ENCODE results near the gene NPEPPS. TPM values are rescaled to one million over a fixed set of nuclear protein-coding genes. Genes with fewer than 3 reads are reported as not detected.
A peak's percentile ranks its signal among the peaks of the same experiment; 100 is the strongest.

Gene NPEPPS
- total RNA-seq, 1 experiment from 2014 or later, result 139 TPM

DNA sequence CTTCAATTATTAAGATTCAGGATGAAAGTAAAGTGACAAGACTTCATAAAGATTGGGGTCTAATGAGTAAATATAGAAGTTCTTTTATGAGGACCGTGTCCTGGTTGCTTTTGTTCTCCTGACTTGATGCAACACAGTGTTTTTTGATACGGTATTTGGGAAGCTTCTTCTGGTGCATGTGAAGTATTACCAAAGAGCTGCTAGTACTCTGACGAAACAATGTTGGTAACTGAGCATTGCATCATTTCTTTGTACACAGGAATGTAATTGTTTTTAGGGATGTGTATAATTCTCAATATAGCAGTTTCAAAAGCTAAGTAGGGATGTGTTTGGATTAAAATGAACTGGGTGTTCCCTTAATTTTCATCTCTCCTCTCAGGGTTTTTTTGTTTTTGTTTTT lies 134.7 kb downstream of the NPEPPS start:
- no peaks in the 10 kb centered on the region for H3K9me3 Mint-ChIP-seq (ENCODE audit: unreplicated experiment)
- H3K9me3 ChIP-seq, result no peaks in the 10 kb centered on the region
- H3K4me3 ChIP-seq (ENCODE audit: low read depth, low read length), result no peak overlapping the region
- TF ChIP-seq, protein P1, sequence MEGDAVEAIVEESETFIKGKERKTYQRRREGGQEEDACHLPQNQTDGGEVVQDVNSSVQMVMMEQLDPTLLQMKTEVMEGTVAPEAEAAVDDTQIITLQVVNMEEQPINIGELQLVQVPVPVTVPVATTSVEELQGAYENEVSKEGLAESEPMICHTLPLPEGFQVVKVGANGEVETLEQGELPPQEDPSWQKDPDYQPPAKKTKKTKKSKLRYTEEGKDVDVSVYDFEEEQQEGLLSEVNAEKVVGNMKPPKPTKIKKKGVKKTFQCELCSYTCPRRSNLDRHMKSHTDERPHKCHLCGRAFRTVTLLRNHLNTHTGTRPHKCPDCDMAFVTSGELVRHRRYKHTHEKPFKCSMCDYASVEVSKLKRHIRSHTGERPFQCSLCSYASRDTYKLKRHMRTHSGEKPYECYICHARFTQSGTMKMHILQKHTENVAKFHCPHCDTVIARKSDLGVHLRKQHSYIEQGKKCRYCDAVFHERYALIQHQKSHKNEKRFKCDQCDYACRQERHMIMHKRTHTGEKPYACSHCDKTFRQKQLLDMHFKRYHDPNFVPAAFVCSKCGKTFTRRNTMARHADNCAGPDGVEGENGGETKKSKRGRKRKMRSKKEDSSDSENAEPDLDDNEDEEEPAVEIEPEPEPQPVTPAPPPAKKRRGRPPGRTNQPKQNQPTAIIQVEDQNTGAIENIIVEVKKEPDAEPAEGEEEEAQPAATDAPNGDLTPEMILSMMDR (IDR thresholded peaks at IDR 0.05; ENCODE audit: insufficient read depth in 1 of 2, low read depth in 1 of 2, low read length in 1 of 2, severe bottlenecking in 1 of 2, unreplicated experiment in 1 of 2), result no peak
- BruUV-seq (replicated peaks), result no TSS peak
- H3K27me3 Mint-ChIP-seq (ENCODE audit: insufficient read depth, unreplicated experiment), result no peaks in the 10 kb centered on the region
- H3K27ac Mint-ChIP-seq (ENCODE audit: unreplicated experiment), result no peak overlapping the region
- POLR2A ChIA-PET, result interaction anchor here (0.6 to 1.0 kb wide), 3 partner anchors 8 to 90 kb away, joined by 3 to 16 read pairs (median 3); partner anchors contain the start of gene KPNB1
- H3K4me3 Mint-ChIP-seq (ENCODE audit: unreplicated experiment), result no peak overlapping the region
- intact Hi-C loops (cut with micrococcal nuclease; ENCODE audit: unreplicated experiment), result no loop called here
- H3K36me3 ChIP-seq (ENCODE audit: control insufficient read depth, insufficient read depth, low read length), result peaks cover 33% of the 10 kb centered on the region
- peaks cover 100% of the 10 kb centered on the region for H3K36me3 Mint-ChIP-seq (ENCODE audit: insufficient read depth, unreplicated experiment)
- CTCF ChIA-PET, result interaction anchor here (1.0 to 4.5 kb wide), 3 partner anchors 12 to 42 kb away, joined by 3 to 50 read pairs (median 5); partner anchors contain the start of gene KPNB1
- DNase-seq, result no peak
- H3K27me3 ChIP-seq (replicated peaks; ENCODE audit: control insufficient read depth, insufficient read depth, low read length), result no peaks in the 10 kb centered on the region
- no peaks in the 10 kb centered on the region for H3K4me1 Mint-ChIP-seq (ENCODE audit: low read depth, unreplicated experiment)
- H3K4me1 ChIP-seq, result no peaks in the 10 kb centered on the region

DNA sequence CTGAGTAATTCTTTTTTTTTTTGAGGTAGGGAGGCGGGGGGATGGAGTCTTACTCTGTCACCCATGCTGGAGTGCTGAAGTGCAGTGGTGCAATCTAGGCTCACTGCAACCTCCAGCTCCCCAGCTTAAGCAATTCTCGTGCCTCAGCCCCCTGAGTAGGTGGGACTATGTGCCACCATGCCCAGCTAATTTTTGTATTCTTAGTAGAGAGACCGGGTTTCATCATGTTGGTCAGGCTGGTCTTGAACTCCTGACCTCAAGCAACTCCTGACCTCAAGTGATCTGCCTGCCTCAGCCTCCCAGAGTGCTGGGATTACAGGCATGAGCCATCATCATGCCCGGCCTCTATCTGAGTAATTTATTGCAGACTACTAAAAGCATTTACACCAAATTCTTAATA lies 138.2 kb downstream of the NPEPPS start:
- H3K4me1 ChIP-seq, result no peaks in the 10 kb centered on the region
- H3K4me3 ChIP-seq (ENCODE audit: low read depth, low read length), result no peak overlapping the region
- TF ChIP-seq, protein P1 (IDR thresholded peaks at IDR 0.05; ENCODE audit: insufficient read depth in 1 of 2, low read depth in 1 of 2, low read length in 1 of 2, severe bottlenecking in 1 of 2, unreplicated experiment in 1 of 2), result no peak
- ChIA-PET POLR2A (no interaction called here), CTCF (no interaction called here)
- H3K27me3 ChIP-seq (replicated peaks; ENCODE audit: control insufficient read depth, insufficient read depth, low read length), result no peaks in the 10 kb centered on the region
- peaks cover 100% of the 10 kb centered on the region for H3K36me3 Mint-ChIP-seq (ENCODE audit: insufficient read depth, unreplicated experiment)
- H3K4me3 Mint-ChIP-seq (ENCODE audit: unreplicated experiment), result no peak overlapping the region
- no peaks in the 10 kb centered on the region for H3K4me1 Mint-ChIP-seq (ENCODE audit: low read depth, unreplicated experiment)
- no peaks in the 10 kb centered on the region for H3K27me3 Mint-ChIP-seq (ENCODE audit: insufficient read depth, unreplicated experiment)
- H3K27ac Mint-ChIP-seq (ENCODE audit: unreplicated experiment), result no peak overlapping the region
- H3K36me3 ChIP-seq (ENCODE audit: control insufficient read depth, insufficient read depth, low read length), result peaks cover 27% of the 10 kb centered on the region
- H3K9me3 Mint-ChIP-seq (ENCODE audit: unreplicated experiment), result no peaks in the 10 kb centered on the region
- no peaks in the 10 kb centered on the region for H3K9me3 ChIP-seq
- BruUV-seq (replicated peaks), result no TSS peak
- DNase-seq, result no peak
- intact Hi-C loops (cut with micrococcal nuclease; ENCODE audit: unreplicated experiment), result no loop called here

DNA sequence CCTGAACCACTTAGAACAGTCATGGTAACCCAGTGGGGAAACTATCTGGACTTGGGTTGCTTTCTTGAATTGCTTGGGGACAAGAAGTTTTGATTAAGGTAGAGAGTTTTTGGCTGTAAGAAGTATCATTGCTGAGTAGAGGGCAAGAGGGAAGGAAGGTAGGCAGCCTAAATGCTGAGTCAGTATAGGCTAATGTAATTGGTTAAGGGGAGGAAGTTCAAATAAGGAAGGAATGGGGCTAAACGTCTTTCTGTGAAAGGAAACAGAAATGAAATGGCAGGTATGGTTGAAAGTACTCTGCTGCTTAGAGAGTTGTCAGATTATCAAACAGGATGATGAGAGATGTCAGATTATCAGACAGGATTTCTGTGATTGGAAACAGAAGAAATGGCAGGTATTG lies 139.2 kb downstream of the NPEPPS start:
- Histone ChIP-seq H3K4me3 (ENCODE audit: low read depth, low read length) (no peak overlapping the region), H3K4me1 (no peaks in the 10 kb centered on the region), H3K27me3 (replicated peaks; ENCODE audit: control insufficient read depth, insufficient read depth, low read length) (no peaks in the 10 kb centered on the region), H3K36me3 (ENCODE audit: control insufficient read depth, insufficient read depth, low read length) (peaks cover 27% of the 10 kb centered on the region), H3K9me3 (no peaks in the 10 kb centered on the region)
- no peak for DNase-seq
- no peak overlapping the region for H3K4me3 Mint-ChIP-seq (ENCODE audit: unreplicated experiment)
- no peaks in the 10 kb centered on the region for H3K9me3 Mint-ChIP-seq (ENCODE audit: unreplicated experiment)
- H3K4me1 Mint-ChIP-seq (ENCODE audit: low read depth, unreplicated experiment), result no peaks in the 10 kb centered on the region
- ChIA-PET POLR2A (interaction anchor here (1.1 kb wide), 1 partner anchor 20 kb away, joined by 4 read pairs; no protein-coding TSS in a partner anchor), CTCF (no interaction called here)
- no TSS peak for BruUV-seq (replicated peaks)
- intact Hi-C loops (cut with micrococcal nuclease; ENCODE audit: unreplicated experiment), result no loop called here
- TF ChIP-seq, protein P1 (IDR thresholded peaks at IDR 0.05; ENCODE audit: insufficient read depth in 1 of 2, low read depth in 1 of 2, low read length in 1 of 2, severe bottlenecking in 1 of 2, unreplicated experiment in 1 of 2), result no peak
- peak overlapping the region; percentile 1 for H3K27ac Mint-ChIP-seq (ENCODE audit: unreplicated experiment)
- peaks cover 100% of the 10 kb centered on the region for H3K36me3 Mint-ChIP-seq (ENCODE audit: insufficient read depth, unreplicated experiment)
- no peaks in the 10 kb centered on the region for H3K27me3 Mint-ChIP-seq (ENCODE audit: insufficient read depth, unreplicated experiment)

Other genes with a start within 250 kb of the NPEPPS start
- 5.1 and 6.4 TPM in 2 replicates for gene EFCAB13, start 207.2 kb upstream of the NPEPPS start, total RNA-seq (2022)
- gene KPNB1, start 118.8 kb downstream of the NPEPPS start, total RNA-seq (2022), result 967 and 1,072 TPM in 2 replicates
- 27.4 and 30.4 TPM in 2 replicates for gene TBKBP1, start 163.1 kb downstream of the NPEPPS start, total RNA-seq (2022)
- gene TBX21, start 202.1 kb downstream of the NPEPPS start, total RNA-seq (2022), result not detected in 2 replicates

Data from Caco-2 (cell line).